ENCODE results near the gene TUBB4B.

The TUBB4B gene

GRCh38 chr9:137213160-137214060, 27.7 kb upstream of the TUBB4B start:
- DNase-seq (ENCODE audit: low spot score): no peak

- no peak for DNase-seq (ENCODE audit: low spot score)
Observed at GRCh38 chr9:137214620-137215019, 26.5 kb upstream of the TUBB4B start.

GRCh38 chr9:137215196-137215986, 25.7 kb upstream of the TUBB4B start:
- DNase-seq (ENCODE audit: low spot score): no peak

GRCh38 chr9:137216188-137216965, 24.7 kb upstream of the TUBB4B start:
- DNase-seq (ENCODE audit: low spot score): no peak

DNA sequence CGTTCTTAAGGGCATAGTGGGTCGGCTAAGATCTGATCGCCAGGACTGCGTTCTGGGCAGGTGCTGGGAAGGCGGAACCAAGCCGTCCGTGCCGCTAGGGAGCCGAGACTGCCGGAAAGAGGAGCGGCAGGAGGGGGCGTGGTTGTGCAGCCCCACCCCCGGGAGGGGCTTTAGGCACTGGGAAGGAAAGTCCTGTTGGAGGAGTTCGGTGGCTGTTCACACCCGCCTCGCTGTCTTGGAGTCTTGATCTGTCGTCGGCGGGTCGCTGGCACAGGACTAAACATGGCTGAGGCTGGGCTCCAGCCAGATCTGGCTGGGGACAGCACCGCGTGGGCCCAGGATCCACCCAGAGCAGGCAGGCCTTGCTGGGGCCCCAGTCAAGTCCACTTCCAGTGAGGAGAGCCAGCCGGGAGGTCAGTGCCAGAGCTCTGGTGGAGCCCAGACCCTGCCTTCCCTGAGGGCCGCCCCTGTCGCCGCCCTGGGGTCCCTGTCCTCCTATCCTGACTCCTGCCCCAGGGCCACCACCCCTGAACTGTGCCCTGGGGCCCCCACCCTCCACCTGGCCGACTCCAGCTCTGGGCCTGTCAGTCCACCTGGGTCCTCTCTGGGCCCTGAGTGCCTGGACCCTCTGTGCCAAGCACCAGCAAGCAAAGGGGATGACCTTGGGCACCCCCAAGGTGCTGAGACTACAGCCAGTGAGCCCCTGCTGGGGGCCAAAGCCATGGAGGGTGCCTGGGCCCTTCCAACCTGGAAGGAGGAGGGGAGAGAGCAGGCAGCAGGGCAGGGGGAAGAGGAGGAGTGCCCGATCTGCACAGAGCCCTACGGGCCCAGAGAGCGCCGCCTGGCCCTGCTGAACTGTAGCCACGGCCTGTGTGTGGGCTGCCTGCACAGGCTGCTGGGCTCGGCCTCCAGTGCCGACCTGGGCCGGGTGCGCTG, 23.5 kb upstream of the TUBB4B start:
- DNase-seq (ENCODE audit: low spot score): no peak

DNA sequence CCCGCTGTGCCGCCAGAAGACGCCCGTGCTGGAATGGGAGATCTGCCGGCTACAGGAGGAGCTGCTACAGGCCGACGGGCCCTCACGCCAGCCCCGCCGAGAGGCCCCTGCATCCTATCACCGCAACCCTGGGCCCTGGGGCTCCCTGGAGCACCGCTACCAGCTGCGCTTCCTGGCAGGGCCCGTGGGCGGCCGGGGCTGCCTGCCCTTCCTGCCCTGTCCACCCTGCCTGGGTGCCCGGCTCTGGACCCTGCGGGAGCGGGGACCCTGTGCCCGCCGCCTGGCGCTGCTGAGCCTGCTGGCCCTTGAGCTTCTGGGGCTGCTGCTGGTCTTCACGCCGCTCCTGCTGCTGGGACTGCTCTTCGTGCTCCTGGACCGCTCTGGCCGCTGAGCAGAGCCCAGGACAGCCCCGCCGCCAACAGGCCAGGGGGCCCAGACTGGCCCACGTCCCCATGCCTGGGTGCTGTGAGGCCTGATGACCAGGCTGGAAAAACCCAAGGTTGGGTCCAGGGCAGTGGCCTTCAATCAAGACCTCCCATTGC, 22.8 kb upstream of the TUBB4B start:
- no peak for DNase-seq (ENCODE audit: low spot score)

- DNase-seq (ENCODE audit: low spot score): no peak
Observed at GRCh38 chr9:137218754-137219271, 22.3 kb upstream of the TUBB4B start.

GRCh38 chr9:137219757-137220316, 21.2 kb upstream of the TUBB4B start:
- DNase-seq (ENCODE audit: low spot score): no peak

GRCh38 chr9:137220317-137221094, 20.6 kb upstream of the TUBB4B start:
- DNase-seq (ENCODE audit: low spot score): no peak

GRCh38 chr9:137221095-137221505, 20.0 kb upstream of the TUBB4B start:
- no peak for DNase-seq (ENCODE audit: low spot score)

DNA sequence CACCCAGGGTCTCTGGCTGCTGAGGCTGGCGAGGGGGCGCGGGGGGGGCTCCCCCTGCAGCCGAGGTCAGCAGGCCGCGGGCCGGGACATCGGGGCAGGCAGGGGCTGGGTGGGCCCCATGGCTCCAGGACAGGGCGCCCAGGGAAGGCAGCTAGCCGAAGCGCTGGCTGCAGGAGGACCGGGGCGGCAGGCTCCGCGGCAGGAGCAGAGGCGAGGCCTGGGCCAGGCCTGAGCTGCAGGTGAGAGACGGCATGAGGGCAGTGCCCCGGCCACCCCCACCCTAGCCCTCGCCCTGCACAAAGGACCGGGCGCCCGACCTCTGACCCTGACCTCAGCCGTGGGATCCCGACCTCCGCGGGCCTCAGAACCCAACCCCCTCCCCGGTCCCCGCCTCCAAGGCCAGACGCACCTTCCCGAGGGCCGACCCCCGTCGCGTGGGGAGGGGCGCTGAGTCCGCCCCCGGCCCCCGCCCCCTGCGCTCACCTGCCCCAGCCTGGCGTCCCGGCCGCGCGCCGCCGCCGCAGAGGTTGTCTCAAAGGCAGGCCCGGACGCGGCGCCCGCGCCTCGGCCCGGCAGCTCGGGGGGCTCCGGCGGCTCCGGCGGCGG, 19.5 kb upstream of the TUBB4B start:
- DNase-seq (ENCODE audit: low spot score): no peak

GRCh38 chr9:137222190-137223077, 18.7 kb upstream of the TUBB4B start, which contains the start of gene RNF208:
RNF208 (minus strand) TSS chr9:137222240; CDS start chr9:137221212, 1,028 bp downstream.
- peak; percentile 87 for DNase-seq (ENCODE audit: low spot score)

DNA sequence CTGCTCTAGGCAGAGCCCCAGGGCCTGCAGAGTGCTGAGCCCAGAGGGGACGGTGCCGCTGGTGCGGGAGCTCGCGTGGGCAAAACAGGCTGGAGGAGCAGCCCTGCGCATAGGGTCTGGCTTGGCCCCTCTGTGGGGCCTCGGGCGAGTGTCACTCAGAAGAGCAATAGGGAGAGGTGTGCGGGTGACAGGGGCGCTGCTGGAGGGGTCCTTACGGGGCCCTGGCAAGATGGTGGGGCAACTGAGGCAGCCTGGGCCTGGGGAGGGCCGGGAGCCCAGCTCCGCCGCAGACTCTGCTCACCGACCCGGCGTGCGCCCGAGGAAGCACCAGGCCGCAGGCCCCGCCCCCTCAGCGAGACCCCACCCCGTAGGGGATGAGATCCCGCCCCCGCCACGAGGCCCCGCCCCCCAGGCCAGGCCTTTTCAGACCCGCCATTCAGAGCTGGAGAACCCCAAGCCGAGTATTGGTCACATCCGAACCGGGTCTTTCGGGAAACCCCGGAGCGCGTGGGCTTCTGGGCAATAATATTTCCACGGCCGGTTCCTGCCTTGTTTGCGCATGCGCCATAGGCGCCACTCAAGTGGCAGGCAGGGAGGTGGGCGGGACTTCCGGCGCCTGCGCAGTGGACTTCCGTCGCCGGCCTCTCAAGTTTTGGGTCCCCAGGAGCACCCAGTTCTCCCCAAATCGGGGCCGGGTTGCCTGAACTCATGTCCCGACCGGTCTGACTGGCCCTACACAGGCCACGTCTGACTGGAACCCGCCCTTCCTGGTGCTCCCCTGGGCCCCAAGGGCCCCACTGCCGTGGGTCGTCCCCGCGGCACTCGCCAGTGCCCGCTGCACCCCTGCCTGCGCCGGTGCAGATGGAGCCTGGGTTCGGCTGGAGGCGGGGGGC, 17.8 kb upstream of the TUBB4B start:
- peak; percentile 96 for DNase-seq (ENCODE audit: low spot score)

DNA sequence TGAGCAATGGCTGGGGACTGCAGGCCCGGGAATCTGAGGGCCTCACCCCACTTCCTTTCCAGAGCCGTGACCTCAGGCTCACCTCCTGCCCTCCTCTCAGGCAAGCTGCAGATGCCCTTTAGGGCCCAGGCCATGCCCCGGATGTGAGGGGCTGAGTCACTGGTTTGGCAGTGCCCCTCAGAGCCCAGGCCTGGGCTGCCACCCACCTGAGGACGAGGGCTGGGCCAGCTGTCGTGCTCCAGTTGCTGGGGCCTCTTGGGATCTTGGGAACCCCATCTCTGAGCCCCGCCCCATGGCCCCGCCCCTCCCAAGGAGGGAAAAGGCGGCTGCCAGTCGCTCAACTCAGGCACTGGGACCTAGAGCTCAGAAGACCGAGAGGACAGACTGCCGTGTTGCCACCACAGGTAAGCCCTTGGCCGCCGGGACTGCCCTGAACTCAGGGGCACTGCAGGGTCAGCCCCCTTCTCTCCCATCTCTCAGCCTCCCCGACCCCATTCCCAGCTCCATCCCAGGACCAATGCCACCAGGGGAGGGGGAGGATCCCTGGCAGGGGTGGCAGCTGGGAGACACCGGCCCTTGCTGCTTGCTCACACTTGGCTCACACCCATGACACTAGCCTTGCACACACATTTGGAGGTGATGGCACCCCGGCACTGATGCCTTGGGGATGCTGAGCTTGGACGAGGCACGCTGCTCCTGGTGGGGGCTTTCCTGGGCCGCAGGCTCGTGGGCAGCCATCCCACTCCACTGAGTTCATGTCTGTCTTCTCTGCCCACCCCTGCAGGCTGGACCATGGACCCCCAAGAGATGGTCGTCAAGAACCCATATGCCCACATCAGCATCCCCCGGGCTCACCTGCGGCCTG, 16.0 kb upstream of the TUBB4B start, which contains the start of gene CYSRT1:
TSS of gene CYSRT1 (plus strand) at position 345 of the 865 bp plus-strand sequence. CDS start at position 793, 448 bp downstream.
- DNase-seq (ENCODE audit: low spot score): no peak

DNA sequence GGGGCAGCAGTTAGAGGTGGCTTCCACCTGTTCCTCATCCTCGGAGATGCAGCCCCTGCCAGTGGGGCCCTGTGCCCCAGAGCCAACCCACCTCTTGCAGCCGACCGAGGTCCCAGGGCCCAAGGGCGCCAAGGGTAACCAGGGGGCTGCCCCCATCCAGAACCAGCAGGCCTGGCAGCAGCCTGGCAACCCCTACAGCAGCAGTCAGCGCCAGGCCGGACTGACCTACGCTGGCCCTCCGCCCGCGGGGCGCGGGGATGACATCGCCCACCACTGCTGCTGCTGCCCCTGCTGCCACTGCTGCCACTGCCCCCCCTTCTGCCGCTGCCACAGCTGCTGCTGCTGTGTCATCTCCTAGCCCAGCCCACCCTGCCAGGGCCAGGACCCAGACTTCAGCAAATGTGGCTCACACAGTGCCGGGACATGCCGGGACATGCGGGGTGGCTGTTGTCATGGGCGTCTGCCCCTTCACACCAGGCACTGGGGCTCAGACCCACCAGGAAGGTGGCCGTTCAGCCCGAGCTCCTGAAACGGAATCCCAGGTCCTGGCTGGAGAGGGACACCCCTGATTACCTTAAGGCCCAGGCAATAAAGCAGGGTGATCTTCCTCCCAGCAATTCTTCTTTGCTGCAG, 15.3 kb upstream of the TUBB4B start:
- no peak for DNase-seq (ENCODE audit: low spot score)

Measured in D341Med (cell line).